ENCODE data around the gene ZNF507.
"Not testable (repeated sequence)": the region's sequence is repeated elsewhere in the genome, so short reads cannot be mapped to it uniquely, and the experiment has no call there.

Gene ZNF507

DNA sequence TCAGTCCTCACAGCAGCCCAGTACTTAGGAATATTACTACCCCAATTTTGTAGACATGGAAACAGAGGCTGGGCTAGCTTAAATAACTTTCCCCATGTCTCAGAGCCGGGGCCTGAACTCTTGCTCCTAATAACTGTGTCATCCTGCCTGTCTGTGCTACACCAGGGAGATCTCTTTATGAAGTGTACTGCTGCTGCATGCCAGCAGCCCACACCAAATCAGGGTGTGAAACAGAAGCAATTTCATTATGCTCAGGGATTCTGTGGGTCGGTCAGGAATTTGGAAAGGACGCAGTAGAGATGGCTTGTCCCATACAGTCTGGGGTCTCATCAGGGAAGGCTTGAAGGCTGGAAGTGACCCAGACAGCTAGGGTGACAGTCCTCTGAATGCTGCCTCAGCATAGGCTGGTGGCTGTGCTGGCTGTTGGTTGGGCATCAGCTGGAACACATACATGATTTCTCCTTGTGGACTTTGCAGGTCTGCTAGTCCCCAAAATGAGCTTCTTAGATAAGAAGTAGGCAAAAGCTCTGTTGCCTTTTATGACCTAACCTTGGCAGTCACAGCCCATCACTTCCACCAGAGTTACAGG is 22.6 kb downstream of the ZNF507 start:
- TF ChIP-seq, protein P1, sequence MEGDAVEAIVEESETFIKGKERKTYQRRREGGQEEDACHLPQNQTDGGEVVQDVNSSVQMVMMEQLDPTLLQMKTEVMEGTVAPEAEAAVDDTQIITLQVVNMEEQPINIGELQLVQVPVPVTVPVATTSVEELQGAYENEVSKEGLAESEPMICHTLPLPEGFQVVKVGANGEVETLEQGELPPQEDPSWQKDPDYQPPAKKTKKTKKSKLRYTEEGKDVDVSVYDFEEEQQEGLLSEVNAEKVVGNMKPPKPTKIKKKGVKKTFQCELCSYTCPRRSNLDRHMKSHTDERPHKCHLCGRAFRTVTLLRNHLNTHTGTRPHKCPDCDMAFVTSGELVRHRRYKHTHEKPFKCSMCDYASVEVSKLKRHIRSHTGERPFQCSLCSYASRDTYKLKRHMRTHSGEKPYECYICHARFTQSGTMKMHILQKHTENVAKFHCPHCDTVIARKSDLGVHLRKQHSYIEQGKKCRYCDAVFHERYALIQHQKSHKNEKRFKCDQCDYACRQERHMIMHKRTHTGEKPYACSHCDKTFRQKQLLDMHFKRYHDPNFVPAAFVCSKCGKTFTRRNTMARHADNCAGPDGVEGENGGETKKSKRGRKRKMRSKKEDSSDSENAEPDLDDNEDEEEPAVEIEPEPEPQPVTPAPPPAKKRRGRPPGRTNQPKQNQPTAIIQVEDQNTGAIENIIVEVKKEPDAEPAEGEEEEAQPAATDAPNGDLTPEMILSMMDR (IDR thresholded peaks at IDR 0.05): no peak
- H3K27me3 ChIP-seq: no peaks in the 10 kb centered on the region
- H3K4me1 ChIP-seq (ENCODE audit: control insufficient read depth in 1 of 2, insufficient read depth in 1 of 2, low read depth in 1 of 2, low read length in 1 of 2): peaks cover 9% of the 10 kb centered on the region in 2 experiments
- H3K36me3 ChIP-seq: peaks cover 45% of the 10 kb centered on the region
- no peak overlapping the region for H3K4me3 ChIP-seq (ENCODE audit: low read depth in 1 of 2, low read length in 1 of 2)
- H3K27ac ChIP-seq: no peak overlapping the region
- H3K9me3 ChIP-seq: no peaks in the 10 kb centered on the region

DNA sequence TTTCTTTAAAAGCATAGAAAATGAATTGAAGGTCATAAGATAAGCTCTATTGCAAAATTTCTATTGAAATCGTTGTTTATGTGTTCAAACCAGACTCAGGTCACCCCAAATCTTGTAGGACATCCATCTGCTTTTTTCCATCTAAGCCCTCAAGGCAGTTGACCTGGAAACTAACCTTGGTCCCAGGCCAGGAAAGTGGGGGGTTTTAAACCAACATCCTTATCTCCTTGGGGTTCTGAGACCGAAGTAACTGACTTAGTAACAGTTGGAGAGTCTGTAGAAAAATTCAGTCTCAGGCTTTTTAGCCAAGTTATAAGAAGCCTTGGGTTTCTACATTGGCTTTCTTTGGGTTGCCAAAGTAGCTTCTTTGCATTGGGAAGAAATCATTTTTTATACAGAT is 23.4 kb downstream of the ZNF507 start:
- Histone ChIP-seq H3K27me3 (no peaks in the 10 kb centered on the region), H3K36me3 (peaks cover 50% of the 10 kb centered on the region), H3K4me3 (ENCODE audit: low read depth in 1 of 2, low read length in 1 of 2) (no peak overlapping the region), H3K9me3 (no peaks in the 10 kb centered on the region), H3K4me1 (ENCODE audit: control insufficient read depth in 1 of 2, insufficient read depth in 1 of 2, low read depth in 1 of 2, low read length in 1 of 2) (peaks cover 1 to 2% of the 10 kb centered on the region in 2 experiments), H3K27ac (no peak overlapping the region)
- TF ChIP-seq, protein P1 (IDR thresholded peaks at IDR 0.05): no peak

DNA sequence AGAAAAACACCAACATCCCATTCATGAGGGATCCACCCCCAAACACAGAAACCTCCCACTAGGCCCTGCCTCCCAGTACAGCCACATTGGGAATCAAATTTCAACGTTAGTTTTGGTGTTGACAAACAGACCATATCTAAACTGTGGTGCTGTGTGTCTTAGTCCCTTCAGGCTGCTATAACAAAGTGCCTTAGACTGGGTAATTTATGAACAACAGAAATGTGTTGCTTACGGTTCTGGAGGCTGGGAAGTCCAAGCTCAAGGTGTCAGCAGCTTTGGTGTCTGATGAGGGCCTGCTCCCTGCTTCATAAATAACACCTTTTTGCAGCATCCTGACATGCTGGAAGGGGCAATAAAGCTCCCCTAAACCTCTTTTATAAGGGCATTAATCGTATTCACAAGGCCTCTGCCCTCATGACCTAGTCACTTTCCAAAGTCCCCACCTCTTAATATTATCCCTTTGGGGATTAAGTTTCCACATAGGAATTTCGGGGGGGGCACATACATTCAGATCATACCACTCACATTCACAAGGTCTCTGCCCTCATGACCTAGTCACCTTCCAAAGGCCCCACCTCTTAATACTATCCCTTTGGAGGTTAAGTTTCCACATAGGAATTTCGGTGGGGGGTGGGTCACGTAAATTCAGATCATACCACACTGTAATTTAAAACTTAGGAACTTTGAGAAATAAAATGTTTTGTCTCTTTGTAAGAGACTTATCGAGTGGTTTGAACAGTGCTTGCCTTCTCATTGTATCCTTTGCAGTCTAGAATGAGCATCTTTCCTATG is 27.5 kb downstream of the ZNF507 start:
- TF ChIP-seq, protein P1 (IDR thresholded peaks at IDR 0.05): no peak

DNA sequence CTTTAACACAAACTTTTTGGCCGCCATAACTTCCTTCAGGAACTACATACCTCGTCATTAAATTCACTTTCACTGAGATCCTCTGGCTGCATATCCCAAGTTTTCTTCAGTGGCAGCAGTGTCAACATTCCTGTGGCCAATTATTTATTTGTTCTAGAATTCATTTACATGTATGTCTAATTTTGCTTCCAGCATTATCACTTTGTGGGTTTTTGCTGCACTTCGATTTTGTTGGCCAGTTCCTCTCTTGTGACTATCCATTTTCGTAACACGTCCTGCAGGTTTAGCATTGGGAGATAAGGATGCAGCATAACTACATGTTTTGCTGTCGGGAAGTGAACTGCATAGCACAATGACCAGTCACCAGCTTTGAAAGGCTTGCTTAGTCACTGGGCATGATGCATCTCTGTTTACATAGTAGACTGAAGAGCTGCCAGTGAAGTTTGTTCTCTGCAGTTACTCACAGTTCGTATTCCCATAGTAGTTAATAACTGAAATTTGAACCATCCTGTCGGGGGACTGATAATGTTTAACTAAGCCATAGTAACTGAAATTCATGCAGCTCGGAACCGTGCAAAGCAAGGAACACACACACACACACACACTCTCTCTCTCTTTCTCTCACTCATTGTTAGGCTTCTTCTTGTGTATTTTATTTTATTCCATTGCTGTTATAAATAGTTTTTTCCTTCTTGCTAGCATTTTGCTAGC is 28.3 kb downstream of the ZNF507 start:
- Histone ChIP-seq H3K27me3 (no peaks in the 10 kb centered on the region), H3K27ac (no peak overlapping the region), H3K36me3 (peaks cover 41% of the 10 kb centered on the region), H3K9me3 (no peaks in the 10 kb centered on the region), H3K4me1 (ENCODE audit: control insufficient read depth in 1 of 2, insufficient read depth in 1 of 2, low read depth in 1 of 2, low read length in 1 of 2) (no peaks in the 10 kb centered on the region), H3K4me3 (ENCODE audit: low read depth in 1 of 2, low read length in 1 of 2) (no peak overlapping the region)
- TF ChIP-seq, protein P1 (IDR thresholded peaks at IDR 0.05): no peak

More for the DNA sequence above, 27.5 kb downstream of the ZNF507 start:
- peaks cover 39% of the 10 kb centered on the region for H3K36me3 ChIP-seq
- no peaks in the 10 kb centered on the region for H3K27me3 ChIP-seq
- no peak overlapping the region for H3K4me3 ChIP-seq (ENCODE audit: low read depth in 1 of 2, low read length in 1 of 2)
- no peaks in the 10 kb centered on the region for H3K4me1 ChIP-seq (ENCODE audit: control insufficient read depth in 1 of 2, insufficient read depth in 1 of 2, low read depth in 1 of 2, low read length in 1 of 2)
- no peaks in the 10 kb centered on the region for H3K9me3 ChIP-seq
- no peak overlapping the region for H3K27ac ChIP-seq

DNA sequence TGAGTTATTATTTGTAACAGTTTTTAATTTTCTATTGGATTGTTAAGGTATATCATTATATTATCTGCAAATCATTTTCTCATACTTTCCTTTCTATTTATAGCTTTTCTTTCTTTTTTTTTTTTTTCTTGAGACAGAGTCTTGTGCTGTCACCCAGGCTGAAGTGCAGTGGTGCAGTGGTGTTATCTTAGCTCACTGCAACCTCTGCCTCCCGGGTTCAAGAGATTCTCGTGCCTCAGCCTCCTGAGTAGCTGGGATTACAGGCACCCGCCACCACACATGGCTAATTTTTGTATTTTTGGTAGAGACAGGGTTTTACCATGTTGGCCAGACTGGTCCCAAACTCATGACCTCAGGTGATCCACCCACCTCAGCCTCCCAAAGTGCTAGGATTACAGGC is 29.0 kb downstream of the ZNF507 start:
- H3K4me1 ChIP-seq (ENCODE audit: control insufficient read depth in 1 of 2, insufficient read depth in 1 of 2, low read depth in 1 of 2, low read length in 1 of 2); H3K27ac ChIP-seq; H3K4me3 ChIP-seq (ENCODE audit: low read depth in 1 of 2, low read length in 1 of 2); H3K27me3 ChIP-seq; H3K9me3 ChIP-seq: not testable (repeated sequence)
- H3K36me3 ChIP-seq: peaks cover 41% of the 10 kb centered on the region

GRCh38 chr19:32377088-32377487 is 31.7 kb downstream of the ZNF507 start:
- H3K4me1 ChIP-seq (ENCODE audit: control insufficient read depth in 1 of 2, insufficient read depth in 1 of 2, low read depth in 1 of 2, low read length in 1 of 2); H3K27me3 ChIP-seq; H3K9me3 ChIP-seq; H3K4me3 ChIP-seq (ENCODE audit: low read depth in 1 of 2, low read length in 1 of 2); H3K27ac ChIP-seq: not testable (repeated sequence)
- TF ChIP-seq, protein P1 (IDR thresholded peaks at IDR 0.05): peak; percentile 35
- H3K36me3 ChIP-seq: peaks cover 43% of the 10 kb centered on the region

Data from neutrophil (primary cell).